Myocyte (in vitro differentiated cells): ENCODE measurements around the gene ST8SIA4. TPM values are rescaled to one million over a fixed set of nuclear protein-coding genes. Genes with fewer than 3 reads are reported as not detected.

Experiments used
- DNase-seq: peaks from one replicate; pipeline ENCODE4 v3.0.0-alpha.2; 2012; ENCODE audit warnings: low read depth
- total RNA-seq: library from RNA; depleted of rRNA; stranded (reverse); fragments of >200 nt; gene quantifications from 2 replicates; pipeline ENCODE4 v1.2.3, GENCODE V29; 2014

The ST8SIA4 gene
- total RNA-seq, 1 donor from 2014 or later = 3.0 TPM

DNA sequence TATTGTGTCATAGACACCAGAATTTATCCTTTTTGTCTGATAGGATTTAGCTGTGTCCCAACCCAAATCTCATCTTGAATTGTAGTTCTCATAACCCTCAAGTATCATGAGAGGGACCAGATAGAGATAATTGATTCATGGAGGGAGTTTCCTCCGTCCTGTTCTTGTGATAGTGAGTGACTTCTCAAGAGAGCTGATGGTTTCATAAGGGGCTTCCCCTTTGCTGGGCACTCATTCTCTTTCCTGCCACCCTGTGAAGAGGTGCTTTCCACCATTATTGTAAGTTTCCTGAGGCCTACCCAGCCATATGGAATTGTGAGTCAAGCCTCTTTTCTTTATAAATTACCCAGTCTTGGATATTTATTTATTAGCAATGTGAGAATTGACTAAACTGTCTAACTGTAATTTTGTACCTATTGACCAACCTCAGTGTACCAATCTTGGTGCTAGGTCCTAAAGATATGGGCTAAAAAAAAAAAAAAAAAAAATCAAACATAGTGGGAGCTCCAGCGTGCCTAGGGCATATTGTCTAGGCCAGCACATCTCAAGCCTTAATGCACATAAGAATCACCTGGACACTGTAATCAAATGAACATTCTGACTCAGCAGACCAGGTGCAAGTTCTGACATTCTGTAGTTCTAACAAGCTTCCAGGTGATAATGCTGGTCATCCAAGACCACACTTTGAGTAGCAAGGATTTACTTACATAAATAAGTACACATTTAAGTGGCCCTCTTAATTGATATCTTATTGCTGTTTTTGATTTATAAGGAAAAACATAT is 30.5 kb downstream of the ST8SIA4 start:
- no peak for DNase-seq

DNA sequence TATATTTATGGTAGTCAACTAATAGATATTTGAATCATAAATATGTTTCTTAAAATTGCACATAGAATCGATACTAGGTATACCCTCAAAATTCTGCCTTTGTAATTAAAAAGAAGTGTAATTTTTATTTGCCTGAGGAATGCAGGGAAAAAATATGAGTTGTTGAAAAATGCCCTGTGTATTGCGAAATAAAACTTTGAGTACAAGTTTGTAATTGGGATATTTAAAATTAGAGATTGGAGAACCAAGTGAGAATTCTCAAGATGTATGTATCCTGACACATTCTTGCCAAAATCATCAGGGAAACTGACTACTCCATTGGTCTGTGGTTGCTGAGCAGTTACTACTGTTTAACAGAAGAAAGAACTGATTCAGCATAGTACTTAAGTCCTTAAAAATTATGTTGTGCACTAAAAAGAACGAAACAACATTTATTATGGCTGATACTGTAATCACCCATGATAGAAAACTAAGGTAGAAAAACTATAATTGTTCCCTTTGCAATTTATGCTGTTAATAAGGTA is 36.0 kb downstream of the ST8SIA4 start:
- DNase-seq = no peak

DNA sequence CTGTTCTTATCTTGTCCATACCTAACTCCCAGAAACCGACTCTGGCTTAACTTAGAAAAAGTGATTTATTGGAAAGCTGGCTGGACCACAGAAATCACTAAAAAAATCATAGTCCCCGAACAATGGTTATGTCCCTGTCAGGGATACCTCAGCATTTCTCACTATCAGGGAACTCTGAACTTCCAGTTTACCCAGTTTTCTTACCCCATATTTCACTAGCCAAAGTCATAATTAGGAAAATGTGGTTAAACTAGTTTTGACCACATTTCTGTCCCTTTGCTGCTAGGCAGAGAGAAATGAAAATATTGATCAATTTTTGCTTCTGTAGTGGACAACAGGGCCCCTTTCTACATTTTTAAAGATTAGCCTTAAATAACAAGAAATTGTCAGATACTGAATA is 38.2 kb downstream of the ST8SIA4 start:
- DNase-seq = no peak

DNA sequence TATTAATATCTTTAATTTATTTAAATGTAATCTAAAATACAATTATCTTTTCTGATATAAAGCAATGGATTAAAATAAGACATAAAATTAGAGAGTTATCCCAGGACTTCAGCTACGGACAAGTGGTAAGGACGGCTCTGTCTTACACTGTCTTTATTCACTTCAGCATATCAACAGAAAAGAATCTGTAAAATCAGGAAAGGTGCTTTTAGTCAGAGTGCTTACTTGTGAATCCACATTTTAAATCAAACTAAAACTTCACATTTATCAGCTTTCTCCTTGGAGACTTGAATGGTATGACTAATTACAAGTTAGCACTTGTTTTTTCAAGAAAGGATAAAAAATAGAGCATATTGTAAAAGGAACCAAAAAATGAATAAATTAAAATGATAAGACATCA is 39.3 kb downstream of the ST8SIA4 start:
- DNase-seq = no peak

DNA sequence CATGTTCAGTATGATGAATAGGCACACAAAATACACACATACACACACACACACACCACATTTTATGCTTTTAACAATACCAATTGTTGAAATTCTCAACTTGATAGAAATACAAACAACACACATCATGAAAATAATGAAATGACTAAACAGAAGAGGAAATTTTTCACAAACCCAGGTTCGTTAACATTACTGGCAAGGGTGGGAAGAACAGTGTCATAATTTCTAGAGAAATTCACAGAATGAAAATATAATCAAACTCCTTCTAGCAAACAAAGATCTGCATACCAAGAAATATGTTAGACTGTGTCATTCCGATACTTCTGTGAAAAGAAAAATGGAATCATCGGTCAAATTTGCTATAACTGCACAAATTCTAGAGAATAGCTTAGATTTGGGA is 41.9 kb downstream of the ST8SIA4 start:
- DNase-seq = no peak

DNA sequence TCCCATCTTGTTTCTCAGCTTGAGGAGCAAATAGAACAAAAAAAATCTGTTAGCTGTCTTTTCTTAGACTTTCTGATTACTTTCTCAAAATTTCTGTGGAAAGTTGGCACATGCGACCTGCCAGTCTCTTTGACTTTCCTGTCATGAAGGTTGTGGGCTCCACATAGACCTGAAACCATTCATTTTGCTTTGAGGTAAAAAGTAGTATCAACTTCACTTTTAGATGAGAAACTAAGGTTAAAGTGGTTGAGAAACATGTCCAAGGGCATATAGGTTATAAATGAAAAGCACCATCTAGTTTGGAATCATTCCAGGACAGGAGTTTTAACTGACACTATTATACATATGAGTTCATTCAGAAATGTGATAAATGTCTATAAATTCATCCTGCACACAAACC is 42.7 kb downstream of the ST8SIA4 start:
- DNase-seq = no peak

DNA sequence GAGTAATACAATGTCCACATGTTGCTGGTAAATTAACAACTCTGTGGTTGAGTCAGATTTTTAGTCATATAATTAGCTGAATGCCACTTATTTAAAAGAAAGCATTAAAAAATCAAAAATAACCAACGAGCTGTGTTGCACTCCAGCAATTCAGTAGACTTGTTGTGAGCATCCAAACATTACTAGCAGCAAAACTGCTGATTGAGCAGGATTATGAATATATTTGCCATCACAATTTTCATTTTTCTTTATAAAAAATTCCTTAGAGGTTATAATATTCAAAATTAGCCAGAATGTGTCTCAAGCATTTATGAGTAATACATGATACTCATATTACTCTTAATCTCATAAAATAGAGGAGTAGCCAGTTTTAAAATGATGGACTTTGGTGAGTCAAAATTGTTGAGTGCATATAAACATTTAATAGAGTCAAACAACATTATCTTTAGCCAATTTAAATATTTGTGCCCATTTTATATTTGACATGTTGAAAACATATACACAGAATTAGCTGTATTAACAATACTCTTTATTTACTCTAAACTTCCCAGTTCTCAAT is 44.0 kb downstream of the ST8SIA4 start:
- no peak for DNase-seq

DNA sequence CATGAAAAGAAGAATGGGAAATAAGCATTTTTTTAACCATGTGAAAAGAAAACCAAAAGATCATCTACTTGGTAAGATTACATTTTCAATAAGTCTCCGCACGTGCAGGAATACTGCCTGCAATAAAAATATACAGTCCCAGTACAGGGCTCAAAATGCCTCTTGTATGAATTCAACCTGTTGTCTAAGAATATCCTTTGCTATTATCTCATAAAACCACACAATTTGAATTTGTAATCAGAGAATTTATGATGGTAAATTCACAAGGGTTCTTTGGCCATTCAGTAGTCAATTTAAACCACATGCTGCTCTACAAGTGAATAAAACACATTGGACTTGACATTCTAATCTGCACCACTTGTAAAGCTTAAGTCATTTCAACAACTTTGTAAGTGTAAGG is 46.6 kb downstream of the ST8SIA4 start:
- no peak for DNase-seq

DNA sequence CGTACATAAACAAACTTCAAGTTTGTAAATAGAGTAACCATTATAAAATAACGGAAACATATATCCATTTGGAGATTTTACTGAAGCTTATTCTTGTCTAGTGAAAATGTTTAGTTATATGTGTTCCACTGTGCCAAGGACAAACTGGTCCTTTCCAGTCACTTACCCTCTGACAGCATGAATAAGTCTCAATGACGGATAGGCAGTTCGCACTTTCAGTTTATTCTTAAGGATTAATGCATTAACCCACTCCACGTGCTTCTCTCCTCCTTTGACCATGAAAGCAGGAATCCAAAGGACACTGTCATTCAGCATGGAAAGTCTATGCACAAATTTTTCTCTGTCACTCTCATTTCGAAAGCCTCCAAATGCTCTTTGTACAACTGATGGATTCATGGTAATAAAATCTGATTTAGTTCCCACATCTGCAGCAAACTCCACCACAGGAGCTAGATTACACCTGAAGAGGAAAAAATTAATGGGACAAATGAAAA is 47.1 kb downstream of the ST8SIA4 start:
- DNase-seq = no peak

DNA sequence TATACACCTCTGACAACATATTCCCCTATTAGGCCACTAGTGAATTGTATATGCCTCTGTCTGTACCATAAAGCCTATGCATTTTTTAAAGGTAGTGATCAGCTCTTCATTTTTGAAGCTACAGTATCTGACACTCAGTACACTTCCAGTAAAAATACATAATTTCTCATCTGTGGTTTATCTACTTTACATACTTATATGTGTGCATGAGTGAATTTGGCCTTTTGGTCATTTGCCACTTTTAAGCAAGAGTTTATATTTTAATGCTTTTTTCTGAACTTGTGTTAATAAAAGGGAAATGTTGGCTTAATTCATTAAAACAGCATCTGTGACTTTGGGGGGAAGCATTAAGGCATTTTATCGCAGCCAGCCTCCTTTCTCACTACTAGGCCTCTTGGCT is 47.8 kb downstream of the ST8SIA4 start:
- DNase-seq = no peak

DNA sequence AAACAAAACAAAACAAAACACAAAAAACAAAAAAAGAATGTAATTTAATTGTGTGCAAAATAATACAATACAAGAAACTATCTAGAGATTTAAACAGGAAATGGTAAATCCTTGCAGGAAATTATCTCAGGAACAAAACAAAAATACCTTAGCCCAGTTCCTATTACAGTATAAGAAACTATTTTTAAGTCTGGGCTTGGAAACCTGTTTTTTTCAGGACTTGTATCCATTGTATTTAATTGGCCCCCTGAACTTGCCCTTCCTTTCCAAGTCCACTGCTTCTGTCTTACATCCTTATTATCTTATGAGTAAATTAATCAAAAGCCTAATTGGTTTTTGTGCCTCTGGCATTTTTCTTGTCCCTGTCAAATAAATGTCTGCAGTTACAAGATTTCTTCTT is 48.5 kb downstream of the ST8SIA4 start:
- no peak for DNase-seq

DNA sequence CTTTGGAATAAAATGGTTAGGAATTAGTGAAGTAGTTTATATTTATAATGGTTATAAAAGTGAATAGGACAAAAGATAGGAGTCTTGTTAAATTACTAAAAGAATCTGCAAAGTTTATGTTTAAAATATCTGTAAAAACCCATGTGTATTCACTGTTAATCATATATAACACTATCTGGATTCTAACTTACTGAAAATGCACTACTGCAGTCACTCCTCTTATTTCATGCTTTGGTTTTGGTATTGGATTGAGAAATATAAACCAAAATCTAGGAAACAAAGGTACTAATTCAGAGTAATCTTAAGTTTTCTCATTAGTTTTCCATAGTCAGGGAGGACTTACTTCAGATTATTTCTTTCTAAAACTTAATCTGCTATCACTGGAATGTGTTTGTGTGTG is 49.5 kb downstream of the ST8SIA4 start:
- no peak for DNase-seq

DNA sequence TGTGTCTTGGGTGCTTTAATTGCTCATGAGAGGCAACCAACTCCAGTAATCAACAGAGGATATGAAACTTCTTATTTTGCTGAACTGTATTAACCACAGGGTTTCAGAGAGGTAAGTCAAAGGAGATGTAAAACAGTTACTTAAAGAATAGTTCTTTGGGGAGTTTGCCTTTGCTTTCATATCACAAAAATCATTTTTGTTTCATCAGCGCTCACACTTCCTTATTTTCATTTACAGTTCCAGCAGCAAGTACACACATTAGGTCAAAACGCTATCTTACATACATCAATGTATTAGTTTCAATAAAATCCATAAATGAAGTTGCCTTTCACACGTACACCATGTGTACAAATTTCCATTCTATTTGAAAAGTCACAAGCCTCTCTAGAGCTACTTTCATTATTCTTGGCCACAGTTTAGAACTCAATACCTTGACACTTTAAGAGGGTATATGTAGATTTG is 50.1 kb downstream of the ST8SIA4 start:
- no peak for DNase-seq

DNA sequence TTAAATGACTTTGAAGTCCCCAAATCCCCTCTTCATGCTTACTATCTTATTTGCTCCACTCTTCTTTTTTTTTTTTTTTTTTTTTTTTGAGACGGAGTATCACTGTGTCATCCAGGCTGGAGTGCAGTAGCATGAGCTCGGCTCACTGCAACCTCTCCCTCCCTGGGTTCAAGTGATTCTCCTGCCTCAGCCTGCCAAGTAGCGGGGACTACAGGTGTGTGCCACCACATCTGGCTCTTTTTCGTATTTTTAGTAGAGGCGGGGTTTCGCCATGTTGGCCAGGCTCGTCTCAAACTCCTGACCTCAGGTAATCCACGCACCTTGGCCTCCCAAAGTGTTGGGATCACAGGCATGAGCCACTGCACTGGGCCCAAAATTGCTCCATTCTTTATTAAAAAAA is 51.0 kb downstream of the ST8SIA4 start:
- no peak for DNase-seq

DNA sequence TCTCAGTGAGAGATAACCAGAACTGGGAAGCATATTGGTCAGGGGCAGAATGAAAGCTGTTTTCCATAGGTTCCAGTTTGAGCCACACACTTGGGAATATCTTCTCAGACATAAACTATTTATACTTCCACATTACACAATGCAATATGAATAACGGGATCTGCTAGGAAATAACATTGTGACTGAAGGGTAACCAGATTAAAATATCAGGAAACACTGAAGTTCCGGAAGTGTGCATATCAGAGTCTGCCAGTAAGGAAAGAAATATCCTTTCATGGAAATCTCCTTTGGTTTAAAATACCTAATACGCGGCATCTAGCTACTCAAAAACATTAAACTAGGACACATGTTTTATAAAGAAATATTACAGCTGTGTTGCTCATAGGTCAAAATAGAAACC is 56.3 kb downstream of the ST8SIA4 start:
- no peak for DNase-seq

DNA sequence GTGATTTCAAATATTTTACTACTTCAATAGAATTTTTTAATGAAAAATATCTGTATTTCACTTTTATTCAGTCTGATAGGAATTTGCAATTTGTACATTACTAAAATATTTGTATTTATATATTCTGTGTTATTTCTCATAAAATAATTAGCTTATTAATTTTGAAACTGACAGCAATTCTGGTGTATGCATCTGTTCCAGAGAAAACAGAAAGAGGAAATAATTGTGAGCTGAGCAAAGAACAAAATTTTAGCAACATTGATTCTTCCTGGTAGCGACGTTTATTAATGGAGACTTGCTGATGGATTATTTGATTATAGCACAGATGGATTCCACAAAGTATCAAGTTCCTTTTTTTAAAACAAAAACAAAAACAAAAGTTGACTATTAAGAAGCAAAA is 61.0 kb downstream of the ST8SIA4 start:
- no peak for DNase-seq

DNA sequence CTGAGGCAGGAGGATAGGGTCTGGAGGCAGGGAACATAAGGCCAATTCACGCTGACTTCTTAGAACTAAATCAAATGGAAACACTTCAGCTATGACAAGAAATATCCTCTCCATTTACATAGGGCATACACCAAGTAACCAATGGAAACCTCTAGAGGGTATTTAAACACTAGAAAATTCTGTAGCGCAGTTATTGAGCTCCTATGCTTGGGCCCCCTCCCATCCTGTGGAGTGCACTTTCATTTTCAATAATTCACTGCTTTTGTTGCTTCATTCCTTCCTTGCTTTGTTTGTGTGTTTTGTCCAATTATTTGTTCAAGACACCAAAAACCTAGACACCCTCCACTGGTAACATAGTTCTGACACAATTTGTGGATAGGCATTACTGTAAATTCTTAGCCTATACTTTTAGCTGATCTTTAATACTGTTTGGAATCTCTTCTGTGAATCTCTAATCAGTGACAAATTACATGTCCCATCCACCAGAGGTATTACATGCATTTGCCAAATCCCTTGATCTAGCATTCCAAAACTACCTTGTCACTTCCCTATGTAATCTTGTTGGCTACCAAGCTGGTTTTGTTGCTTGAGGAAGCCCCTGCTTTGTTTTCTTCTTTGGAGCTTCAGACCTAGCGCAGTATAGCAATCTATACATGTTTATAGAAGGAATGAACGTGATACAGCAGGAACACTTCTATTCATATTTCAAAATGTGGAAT is 61.6 kb downstream of the ST8SIA4 start:
- no peak for DNase-seq

DNA sequence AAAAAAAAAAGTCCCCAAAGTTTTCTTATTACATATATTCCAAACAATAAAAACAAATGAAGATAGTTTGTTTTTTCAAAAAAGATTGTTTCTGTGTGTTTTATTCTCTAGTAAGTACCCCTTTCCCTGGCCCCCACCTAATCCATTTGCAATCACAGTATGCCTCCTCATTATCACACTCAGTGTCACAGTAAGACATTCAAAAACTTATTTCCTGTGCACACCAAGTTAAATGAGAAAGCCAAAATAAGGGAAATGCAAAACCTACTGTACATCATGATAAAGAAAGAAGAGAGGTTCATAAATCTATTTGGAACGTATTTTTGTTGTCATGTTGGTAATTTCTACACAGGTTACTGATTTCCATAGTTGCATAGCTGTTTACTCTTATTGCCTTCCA is 62.3 kb downstream of the ST8SIA4 start:
- DNase-seq = no peak

DNA sequence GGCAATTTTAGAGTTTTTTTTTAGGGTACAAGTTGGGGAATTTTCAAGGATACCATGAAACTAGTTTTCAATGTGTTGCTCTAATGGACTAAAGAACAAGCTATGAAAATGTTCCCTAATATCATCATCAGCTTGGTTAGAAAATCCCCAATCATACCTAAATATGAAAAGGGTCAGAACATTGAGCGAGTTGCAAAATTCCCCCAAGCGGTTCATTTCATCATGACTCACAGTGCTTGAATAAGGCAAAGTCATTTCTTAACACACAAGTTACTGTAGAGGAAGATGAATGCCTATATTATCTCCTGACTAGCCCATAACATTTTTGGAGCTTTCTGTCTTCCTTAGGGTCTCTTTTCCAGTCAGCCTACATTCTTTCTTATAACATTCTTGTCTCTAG is 62.7 kb downstream of the ST8SIA4 start:
- peak; percentile 35 for DNase-seq

DNA sequence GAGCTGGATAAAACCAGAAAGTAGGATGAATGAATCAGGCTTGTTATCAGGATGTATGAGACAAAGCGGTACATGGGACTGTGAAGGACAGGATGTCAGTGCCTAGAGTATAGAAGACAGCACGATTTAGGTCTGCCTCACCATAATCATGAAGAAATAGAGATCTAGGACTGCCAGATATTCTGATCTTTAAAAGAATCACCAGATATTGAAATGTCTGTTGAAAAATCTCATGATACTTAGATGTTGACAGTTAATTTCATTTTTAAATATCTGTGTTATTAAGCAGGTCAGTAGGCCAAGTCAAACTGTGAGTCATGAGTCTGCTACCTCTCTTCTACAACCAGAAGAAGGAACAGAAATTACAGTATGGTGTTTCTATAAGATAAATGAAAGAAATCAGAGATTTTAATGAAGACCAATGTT is 65.0 kb downstream of the ST8SIA4 start:
- DNase-seq = no peak

DNA sequence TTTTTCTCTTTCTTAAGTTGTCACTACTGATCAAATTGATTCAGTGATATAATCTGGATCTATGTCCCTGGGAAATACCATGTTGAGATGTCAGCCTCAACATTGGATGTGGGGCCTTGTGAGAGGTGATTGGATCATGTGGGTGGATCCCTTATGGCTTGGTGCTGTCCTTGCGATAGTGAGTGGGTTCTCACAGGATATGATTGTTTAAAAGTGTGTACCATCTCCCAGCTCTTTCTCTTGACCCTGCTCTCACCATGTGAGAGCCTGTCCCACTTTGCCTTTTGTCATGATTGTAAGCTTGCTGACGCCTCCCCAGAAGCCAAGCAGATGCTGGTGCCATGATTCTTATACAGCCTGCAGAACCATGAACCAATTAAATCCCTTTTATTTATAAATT is 68.6 kb downstream of the ST8SIA4 start:
- no peak for DNase-seq
